SK-N-MC (cell line): ENCODE results near the gene PPOX.

ENCODE experiments used
- EZH2 ChIP-seq: fragments of 200-600 bp; sonication (generic); IDR thresholded peaks from one replicate; pipeline ENCODE4 v1.6.1; 2017; ENCODE audit warnings: antibody characterized with exemption
- FOXP2 ChIP-seq: optimal IDR thresholded peaks from 2 replicates; pipeline ENCODE3; 2011; ENCODE audit warnings: mild to moderate bottlenecking, moderate library complexity; ENCODE audit not compliant: insufficient read depth; ENCODE audit errors: extremely low read length, control extremely low read depth
- POLR2AphosphoS5 ChIP-seq: IDR thresholded peaks from 2 replicates; pipeline ENCODE4 v1.6.1; 2012; ENCODE audit warnings: mild to moderate bottlenecking, low read depth, low read length, borderline replicate concordance

- TF ChIP-seq EZH2 (no peak), POLR2AphosphoS5 (no peak), FOXP2 (no peak)
Measured at GRCh38 chr1:161174911-161175310, 8.7 kb downstream of the PPOX start.
